HL-60/S4 (cell line): Measurements from ENCODE around the gene SLC4A1.

ENCODE experiments used
- in situ Hi-C: fragments of 300-500 bp; cut with MboI; formaldehyde crosslinking; loops from 2 replicates; pipeline ENCODE4 v1.14.3; 2022; ENCODE audit warnings: low sequenced_read_pairs

SLC4A1 gene

GRCh38 chr17:44284024-44284400 lies 16.1 kb upstream of the SLC4A1 start:
- in situ Hi-C loops, result no loop called here

- in situ Hi-C loops, result no loop called here
These were observed 15.5 kb upstream of the SLC4A1 start for GRCh38 chr17:44283344-44284023.

- in situ Hi-C loops, result no loop called here
These were observed 14.3 kb upstream of the SLC4A1 start for GRCh38 chr17:44282264-44282663.

DNA sequence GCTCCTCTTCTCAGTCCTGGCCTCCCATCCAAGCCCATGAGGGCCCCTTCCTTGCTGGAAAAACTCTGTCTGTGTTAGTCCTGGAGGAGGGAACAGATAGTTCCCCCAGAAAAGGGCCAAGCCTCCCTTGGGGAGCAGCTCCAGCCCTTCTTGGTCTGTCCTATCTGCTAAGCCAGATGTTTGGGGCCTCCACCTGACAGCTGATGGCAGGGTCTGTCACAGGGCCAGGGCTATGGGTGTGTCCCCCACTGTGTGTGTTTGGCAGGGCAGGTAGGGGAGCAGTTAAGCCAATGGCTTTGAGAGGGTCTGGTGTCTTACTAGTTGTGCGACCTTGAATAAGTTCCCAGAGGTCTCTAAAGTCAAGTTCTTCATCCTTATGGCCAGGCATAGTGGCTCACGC lies 13.6 kb upstream of the SLC4A1 start:
- in situ Hi-C loops, result no loop called here

DNA sequence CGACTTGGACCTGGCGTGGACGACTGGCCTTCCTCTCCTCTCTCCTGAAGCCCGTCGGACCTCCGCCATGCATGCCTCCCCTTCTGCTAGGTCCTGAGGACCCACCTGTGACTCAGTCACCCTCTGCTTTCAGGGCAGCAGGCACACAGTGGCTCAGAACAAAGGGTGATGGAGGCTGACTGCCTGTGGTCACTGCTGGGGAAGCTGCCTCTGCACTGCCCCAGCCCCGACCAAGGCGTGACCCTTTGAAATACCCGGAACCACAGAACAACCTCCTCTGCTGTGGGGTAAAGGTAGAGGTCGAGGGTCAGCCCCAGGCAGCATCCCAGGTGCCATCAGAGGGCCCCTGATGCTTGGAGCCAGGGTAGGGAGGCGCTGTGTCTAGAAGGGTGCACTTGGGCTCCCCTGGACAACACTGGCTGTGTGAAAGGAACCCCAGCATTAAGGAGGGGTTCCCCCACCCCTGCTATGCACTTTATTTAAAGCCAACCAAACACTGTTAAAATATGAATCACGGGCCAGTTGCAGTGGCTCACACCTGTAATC lies 12.5 kb upstream of the SLC4A1 start:
- in situ Hi-C loops, result no loop called here

GRCh38 chr17:44279666-44280391 lies 11.9 kb upstream of the SLC4A1 start:
- in situ Hi-C loops, result no loop called here

- in situ Hi-C loops, result no loop called here
These were observed 11.4 kb upstream of the SLC4A1 start for GRCh38 chr17:44279346-44279665.

DNA sequence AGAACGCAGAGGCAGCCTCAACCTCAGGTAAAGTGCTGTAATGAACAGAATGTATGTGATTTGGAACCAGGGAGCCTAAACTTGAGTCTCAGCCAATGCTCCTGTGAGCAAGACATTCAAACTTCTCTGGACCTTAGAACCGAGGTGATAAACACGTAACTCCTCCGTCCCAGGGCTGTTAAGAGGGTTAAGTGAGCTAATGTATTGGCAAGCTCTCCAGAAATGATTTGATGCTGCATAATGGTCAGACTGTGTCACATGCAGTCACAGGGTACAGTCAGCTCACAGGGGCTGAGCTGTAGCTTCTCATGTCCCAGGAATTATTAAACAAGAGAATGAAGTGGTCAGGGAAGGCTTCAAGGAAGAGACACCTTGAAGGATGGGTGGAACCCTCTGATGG lies 10.0 kb upstream of the SLC4A1 start:
- in situ Hi-C loops, result no loop called here

- in situ Hi-C loops, result no loop called here
These were observed 5.7 kb upstream of the SLC4A1 start for GRCh38 chr17:44273607-44274006.

- in situ Hi-C loops, result no loop called here
These were observed 5.0 kb upstream of the SLC4A1 start for GRCh38 chr17:44272954-44273353.

DNA sequence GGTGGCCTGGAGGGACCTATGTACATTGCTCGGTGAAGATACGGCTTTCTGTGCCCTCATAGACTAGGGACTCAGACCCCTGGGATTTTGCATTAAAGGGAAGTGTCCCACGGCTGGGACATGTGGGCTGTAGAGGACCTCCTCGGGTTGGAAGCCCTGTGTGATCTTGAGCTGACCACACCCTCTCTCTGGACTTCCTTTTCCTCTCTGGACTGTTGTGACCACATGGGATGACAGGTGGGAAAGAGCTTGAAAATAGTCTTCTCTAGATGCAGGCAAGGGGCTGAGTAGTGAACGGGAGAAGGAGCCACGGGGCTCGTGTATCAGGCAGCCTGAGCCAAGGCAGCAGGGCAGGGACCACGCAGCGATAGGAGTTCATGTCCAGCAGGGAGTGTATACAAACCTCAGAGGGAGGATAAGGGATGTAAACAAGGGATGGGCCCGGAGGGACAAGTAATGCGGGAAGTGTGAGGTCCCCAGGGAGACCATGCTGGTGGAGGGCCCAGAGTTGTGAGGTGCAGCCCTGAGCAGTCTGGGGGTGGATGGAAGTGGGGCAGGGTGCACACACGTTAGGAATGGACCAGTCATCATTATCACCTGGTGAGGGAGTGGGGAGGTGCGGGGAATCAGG lies 4.5 kb upstream of the SLC4A1 start:
- in situ Hi-C loops, result no loop called here

DNA sequence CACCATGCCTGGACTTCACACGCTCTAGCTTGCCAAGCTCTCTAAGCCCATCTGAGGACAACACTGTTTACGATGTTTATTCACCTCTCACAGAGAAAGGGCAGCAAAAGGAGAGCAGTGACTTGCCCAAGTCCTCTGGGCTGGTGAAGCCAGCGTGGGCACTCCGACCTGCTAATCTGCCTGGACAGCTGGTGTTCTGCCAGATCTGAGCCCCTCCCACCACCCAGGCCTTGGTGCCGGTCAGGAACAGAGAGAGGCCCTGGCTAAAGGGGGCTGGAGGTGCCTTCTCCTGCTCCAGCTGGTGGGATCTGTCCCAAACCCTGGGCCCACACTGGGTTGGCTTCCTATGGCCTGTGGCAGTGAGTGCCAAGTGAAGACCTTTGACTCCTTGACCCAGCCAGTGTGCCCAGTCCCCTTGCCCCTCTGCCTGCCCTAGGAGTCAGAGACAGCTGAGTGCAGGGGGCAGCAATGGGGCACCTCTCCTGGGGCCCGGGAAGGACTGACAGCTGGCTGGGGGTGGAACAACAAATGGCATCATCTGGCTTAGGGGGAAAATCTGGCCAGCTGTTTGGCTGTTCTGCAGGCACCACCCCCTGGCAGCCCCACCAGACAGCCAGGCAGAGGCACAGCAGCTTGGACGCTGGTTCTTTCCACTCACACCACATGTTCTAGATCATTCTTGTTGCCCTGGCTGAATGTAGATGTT lies 1.8 kb upstream of the SLC4A1 start:
- in situ Hi-C loops, result no loop called here

- in situ Hi-C loops, result no loop called here
These were observed 987 bp upstream of the SLC4A1 start for GRCh38 chr17:44268709-44269534.

GRCh38 chr17:44267165-44267455 lies 825 bp downstream of the SLC4A1 start:
- in situ Hi-C loops, result no loop called here

DNA sequence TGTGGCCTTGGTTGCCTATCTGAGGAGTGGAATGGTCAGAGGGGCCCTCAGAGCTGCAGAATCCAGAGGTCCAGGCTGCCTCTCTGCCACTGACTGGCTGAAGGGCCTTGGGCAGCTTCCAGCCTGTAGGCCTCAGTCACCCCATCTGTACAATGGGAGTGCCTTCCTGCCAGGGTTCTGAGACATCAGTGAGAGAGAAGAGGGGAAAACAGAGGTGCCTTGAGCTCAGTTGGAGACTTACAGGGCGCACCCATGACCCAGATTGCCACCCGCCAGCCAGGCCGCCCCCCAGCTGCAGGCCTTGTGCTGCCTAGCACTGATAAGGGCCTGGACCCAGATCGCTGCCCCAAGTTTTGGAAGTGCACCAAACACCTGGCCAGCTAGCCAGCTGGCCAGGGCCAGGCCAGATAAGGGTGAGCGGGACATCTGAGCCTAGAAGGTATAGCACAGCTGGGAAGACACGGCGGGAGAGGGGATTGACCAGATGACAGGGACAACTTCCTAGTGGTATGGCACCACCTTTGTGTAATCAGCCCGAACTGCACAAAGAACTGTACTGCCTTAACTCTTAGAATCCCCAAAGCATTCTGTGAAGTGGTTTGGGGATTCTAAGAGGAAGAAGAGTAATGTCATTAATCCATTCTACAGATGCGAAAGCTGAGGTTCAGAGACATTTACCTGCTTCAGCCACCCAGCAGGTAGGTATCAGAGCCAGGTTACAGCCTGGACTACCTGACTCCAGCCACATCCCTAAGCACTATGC lies 1.4 kb downstream of the SLC4A1 start:
- in situ Hi-C loops, result no loop called here

GRCh38 chr17:44263345-44263902 lies 4.5 kb downstream of the SLC4A1 start:
- in situ Hi-C loops, result no loop called here

DNA sequence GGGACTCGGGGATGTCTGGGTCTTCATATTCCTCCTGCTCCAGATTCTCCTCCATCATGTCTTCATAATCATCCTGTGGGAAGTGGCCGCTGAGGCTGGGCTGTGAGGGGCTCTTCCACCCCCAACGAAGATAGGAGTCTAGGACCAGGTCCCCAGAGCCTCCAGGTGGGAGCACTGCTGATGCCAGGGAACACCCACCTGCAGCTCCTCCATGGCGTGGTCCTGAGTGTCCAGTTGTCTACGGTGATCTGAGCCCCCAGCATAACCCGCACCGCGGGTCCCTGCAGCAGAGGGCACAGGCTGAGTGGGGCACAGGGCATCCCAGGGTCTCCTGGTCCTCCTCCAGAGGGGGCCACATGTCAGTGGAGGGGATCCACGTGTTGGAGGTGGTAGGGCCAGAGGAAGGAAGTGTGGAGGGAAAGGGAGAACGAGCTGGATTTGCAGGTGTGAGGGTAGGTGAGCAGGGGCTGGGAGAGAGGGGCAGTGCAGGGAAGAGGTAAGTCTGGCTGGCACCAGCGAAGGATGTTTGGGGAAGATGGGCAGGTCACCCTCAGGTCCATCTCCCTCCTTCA lies 5.2 kb downstream of the SLC4A1 start:
- in situ Hi-C loops, result no loop called here

DNA sequence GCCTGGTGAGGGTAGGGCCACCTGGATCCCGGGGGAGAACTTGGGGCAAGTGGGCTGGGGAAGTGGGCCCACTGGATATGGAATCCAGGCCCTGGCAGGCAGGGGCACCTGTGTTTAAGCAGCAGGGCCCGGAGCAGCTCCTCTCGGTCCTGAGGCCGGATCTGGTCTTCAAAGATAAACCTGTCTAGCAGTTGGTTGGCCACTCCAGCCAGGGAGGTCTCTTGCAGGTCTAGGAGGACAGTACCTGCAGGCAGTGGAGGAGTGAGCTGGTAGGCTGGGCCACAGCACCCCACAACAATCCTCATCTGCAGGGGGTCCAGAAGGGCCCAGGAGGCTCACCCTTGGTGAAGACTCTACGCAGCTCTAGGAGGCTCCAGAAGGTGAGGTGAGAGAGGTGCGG lies 7.6 kb downstream of the SLC4A1 start:
- in situ Hi-C loops, result no loop called here

- in situ Hi-C loops, result no loop called here
These were observed 9.1 kb downstream of the SLC4A1 start for GRCh38 chr17:44258811-44259351.
